Kidney glomerular epithelial cell (primary cell): ENCODE data around the gene CD68.

Source experiments
- DNase-seq: peaks from one replicate; lab custom pipeline; 2025; lab: John Stamatoyannopoulos, UW

The CD68 gene

GRCh38 chr17:7579001-7579833, at the start of gene CD68:
TSS of gene CD68 (plus strand) at chr17:7579638. CDS start at chr17:7579678, 40 bp downstream.
- peak; percentile 49 for DNase-seq

- no peak for DNase-seq
Observed at GRCh38 chr17:7530023-7530900, 49.2 kb upstream of the CD68 start.

- no peak for DNase-seq
Observed at GRCh38 chr17:7538050-7538449, 41.4 kb upstream of the CD68 start.

GRCh38 chr17:7538891-7539545, 40.4 kb upstream of the CD68 start:
- DNase-seq = no peak

- no peak for DNase-seq
Observed at GRCh38 chr17:7541074-7541621, 38.3 kb upstream of the CD68 start.

GRCh38 chr17:7544911-7545310, 34.5 kb upstream of the CD68 start:
- DNase-seq = no peak

- no peak for DNase-seq
Observed at GRCh38 chr17:7548585-7549400, 30.6 kb upstream of the CD68 start, which contains the start of gene TNFSF12. TSS of gene TNFSF12 (plus strand) at chr17:7549058. CDS start at chr17:7549154, 96 bp downstream.

GRCh38 chr17:7549401-7550055, 29.9 kb upstream of the CD68 start:
- no peak for DNase-seq

GRCh38 chr17:7550344-7550743, 29.1 kb upstream of the CD68 start:
- DNase-seq = no peak

- DNase-seq = no peak
Observed at GRCh38 chr17:7551396-7551795, 28.0 kb upstream of the CD68 start.

GRCh38 chr17:7552621-7553051, 26.8 kb upstream of the CD68 start:
- no peak for DNase-seq

- no peak for DNase-seq
Observed at GRCh38 chr17:7553356-7553755, 26.1 kb upstream of the CD68 start.

GRCh38 chr17:7555320-7555948, 24.0 kb upstream of the CD68 start:
- DNase-seq = no peak

GRCh38 chr17:7556627-7557026, 22.8 kb upstream of the CD68 start:
- no peak for DNase-seq

GRCh38 chr17:7557147-7557764, 22.2 kb upstream of the CD68 start:
- no peak for DNase-seq

GRCh38 chr17:7557775-7558543, 21.5 kb upstream of the CD68 start:
- DNase-seq = peak; percentile 30

GRCh38 chr17:7558544-7559319, 20.7 kb upstream of the CD68 start, which contains the start of gene TNFSF13:
TSS of gene TNFSF13 (plus strand) at chr17:7558750. CDS start at chr17:7559040, 290 bp downstream.
- DNase-seq = no peak
